Measurements from ENCODE around the gene MRTFB.
"Not testable (repeated sequence)": the region's sequence is repeated elsewhere in the genome, so short reads cannot be mapped to it uniquely, and the experiment has no call there.

Gene MRTFB

GRCh38 chr16:14070877-14071575, at the start of gene MRTFB:
Gene MRTFB, plus strand, starts transcription at chr16:14071319. Its CDS starts 69,288 bp downstream, at chr16:14140607.
- DNase-seq = peak; percentile 56

DNA sequence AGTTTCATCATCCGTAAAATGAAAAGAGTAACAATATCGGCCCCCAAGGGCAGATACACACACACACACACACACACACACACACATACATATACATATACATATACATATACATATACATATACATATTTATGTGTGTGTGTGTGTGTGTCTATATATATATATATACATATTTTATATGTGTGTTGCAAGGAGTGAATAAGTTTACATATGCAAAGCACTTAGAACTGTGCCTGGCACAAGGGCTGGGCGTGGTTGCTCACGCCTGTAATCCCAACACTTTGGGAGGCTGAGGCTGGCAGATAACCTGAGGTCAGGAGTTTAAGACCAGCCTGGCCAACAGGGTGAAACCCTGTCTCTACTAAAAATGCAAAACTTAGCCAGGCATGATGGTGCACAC, 47.6 kb upstream of the MRTFB start:
- DNase-seq = not testable (repeated sequence)

- DNase-seq = peak; percentile 66
These were observed 46.8 kb upstream of the MRTFB start for GRCh38 chr16:14024283-14024682.

GRCh38 chr16:14026572-14027285, 44.4 kb upstream of the MRTFB start:
- DNase-seq = no peak

DNA sequence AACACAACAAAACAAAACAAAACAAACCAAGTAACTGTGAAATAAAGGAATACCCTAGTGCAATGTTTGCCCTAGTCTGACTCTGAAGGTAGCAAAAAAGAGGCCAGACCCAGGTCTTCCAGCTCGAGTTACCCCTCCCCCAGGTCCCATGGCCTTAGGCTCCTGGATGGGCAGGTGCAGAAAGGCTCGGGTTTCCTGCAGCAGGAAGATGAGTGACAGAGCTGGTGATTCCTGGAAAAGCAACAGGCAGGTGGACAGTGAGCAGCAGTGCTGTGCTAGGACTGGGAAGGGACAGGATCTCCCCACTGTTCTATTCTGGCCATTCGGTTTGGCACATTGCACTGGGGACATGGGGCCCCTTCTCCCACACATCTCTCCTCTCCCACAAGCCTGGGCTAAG, 42.9 kb upstream of the MRTFB start:
- DNase-seq = no peak

DNA sequence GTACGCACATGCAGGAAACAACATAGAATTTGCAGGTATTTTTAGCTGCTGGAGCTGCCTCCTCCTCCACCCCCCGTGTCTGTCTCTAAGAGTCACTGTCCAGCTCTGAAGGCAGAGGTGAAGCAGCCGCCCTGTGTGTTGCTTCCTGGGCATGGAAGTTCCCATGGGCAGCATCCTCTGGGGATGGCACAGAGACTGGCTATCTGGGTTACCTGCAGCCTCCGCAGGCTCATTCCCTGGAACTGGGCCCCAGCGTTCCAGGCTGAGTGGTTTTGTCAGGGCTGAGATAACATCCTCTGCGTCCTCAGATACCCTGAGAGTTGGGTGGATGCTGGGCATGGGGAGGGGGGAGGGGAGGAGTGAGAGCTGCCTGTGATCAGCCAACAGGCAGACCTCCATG, 41.5 kb upstream of the MRTFB start:
- DNase-seq = no peak

GRCh38 chr16:14035092-14035491, 36.0 kb upstream of the MRTFB start:
- no peak for DNase-seq

DNA sequence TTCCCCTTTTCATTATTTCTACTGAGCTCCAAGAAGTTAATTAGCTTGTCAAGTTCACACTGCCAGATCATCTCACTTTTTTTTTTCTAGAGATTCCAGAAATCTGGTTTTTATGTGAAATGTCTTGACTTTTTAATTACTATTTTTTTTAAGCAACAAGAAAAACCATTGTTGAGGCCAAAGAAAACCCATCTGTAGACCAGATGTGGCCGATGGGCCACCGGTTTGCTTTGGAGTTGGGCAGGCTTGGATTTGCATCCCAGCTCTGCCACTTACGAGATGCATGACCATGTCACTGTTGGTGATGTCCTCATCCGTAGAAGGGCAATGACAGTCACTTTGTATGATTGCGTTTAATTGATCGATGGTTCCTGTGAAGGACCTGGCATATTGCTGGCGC, 34.2 kb upstream of the MRTFB start:
- DNase-seq = no peak

GRCh38 chr16:14037960-14038359, 33.2 kb upstream of the MRTFB start:
- no peak for DNase-seq

DNA sequence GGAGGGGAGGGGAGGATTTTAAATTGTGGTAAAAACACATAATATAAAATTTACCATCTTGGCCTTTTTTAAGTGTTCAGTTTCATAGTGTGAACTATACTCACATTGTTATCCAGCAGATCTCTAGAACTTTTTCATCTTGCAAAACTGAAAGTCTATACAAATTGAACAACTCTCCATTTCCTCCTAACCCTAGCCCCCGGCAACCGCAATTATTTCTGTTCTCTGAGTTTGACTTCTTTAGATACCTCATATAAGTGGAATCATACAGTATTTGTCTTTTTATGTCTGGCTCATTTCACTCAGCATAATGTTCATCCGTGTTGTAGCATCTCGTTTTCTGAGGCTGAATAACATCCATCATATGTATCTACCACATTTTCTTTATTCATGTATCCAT, 30.0 kb upstream of the MRTFB start:
- no peak for DNase-seq

DNA sequence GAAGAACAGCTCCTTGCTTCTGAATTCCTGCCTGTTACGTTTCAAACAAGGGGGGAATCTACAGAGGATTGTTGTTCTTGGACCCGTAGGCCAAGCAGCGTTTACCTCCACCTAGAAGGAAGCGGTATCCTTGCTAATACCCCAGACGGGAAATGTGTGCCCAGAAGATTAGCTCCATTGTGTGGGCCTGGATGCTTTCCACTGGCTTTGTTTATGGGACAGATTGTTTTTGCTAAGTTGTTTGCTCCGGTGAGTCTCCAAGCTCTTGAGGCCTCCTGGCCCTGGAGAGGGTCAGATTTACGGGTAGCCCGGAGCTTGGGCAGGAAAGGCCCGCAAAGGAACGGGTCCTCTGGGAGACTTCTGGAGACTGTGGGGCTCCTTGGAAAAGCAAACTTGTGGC, 28.4 kb upstream of the MRTFB start:
- DNase-seq = no peak

DNA sequence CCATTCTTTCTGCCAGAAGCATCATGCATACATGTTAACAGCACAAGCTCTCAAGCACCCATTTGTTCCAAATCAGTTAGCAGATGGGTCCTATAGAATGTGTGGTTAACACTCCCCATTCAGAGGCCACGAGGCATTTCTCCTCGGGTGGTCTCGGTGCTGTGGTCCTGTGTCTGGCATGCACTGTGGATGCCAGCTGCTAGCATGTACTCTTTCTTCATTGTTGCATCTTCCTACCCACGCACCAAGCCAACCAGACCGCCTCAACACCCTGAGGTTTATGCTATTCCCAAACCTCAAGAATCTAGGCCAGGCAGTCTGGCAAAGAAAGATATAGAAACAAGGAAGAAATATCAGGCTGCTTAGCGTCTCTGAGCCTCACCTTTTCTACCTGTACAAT, 27.8 kb upstream of the MRTFB start:
- DNase-seq = no peak

- DNase-seq = no peak
These were observed 27.3 kb upstream of the MRTFB start for GRCh38 chr16:14043793-14044192.

DNA sequence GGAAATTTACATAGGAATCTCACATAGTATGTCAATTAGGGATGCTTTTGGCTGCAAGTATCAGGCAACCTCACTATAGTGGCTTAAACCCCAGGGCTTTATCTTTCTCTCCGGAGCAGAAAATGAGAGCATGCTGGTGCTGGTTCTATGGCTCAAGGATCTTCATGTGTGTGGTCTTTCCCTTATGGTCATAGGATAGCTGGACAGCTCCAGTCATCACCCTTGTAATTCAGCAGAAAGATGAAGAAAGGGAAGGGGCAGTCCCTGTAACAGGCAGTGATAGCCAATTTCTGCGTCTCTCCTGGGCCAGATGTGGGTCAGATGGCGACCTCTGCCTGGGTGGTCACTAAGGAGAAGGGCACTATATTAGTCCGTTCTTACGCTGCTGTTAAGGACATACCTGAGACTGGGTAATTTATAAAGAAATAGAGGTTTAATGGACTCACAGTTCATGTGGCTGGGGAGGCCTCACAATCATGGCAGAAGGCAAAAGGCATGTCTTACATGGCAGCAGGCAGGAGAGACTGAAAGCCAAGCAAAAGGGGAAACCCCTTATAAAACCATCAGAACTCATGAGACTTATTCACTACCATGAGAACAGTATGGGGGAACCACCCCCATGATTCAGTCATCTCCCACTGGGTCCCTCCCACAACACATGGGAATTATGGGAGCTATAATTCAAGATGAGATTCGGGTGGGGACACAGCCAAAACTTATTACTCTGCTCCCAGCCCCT, 23.8 kb upstream of the MRTFB start:
- peak; percentile 35 for DNase-seq

GRCh38 chr16:14050291-14051027, 20.7 kb upstream of the MRTFB start:
- no peak for DNase-seq

DNA sequence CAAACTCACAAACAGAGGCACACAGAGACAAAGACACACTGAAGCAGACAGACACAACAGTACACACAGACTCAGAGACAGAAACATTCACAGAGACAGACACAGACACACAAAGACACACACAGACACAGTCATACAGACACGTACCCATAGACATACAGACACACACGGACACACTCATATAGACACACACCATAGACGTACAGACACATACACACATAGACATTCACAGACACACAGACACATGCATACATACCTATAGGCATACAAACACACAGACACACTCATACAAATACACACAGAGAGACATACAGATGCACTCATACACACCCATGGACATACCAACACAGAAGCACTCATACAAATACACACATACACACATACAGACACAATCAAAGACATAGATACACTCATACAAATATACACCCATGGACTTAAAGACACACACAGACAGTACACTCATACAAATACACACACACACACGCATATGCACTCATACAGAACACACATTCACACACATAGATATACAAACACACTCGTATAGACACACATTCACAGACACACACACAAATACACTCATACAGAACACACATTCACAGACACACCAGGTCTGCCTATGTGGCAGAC, 19.9 kb upstream of the MRTFB start:
- DNase-seq = no peak

GRCh38 chr16:14056970-14057369, 14.1 kb upstream of the MRTFB start:
- no peak for DNase-seq

DNA sequence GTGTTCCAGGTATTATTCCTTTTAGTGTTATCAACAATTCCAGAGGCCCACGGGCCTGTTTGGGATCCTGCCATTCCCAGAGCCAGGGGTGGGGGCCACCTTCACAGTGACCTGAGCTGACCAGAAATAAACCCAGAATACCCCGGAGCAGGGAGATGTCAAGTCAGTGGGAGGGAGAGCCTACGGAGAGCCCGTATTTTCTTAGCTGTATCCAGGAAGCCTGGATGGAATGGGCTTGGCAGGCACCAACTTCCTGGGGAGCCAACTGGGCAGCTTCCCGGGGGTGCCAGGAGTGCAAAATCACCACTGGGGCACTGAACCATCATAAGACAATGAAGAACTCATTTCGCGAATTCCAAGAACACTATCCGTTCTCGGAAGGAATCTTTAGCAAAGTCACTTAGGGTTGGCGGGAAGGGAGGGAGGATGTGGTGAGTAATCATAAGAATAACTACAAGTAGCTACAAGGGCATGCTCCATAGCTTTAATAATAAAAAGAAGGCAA, 13.2 kb upstream of the MRTFB start:
- no peak for DNase-seq

- DNase-seq = no peak
These were observed 9.3 kb upstream of the MRTFB start for GRCh38 chr16:14061732-14062259.

GRCh38 chr16:14062261-14062660, 8.9 kb upstream of the MRTFB start:
- no peak for DNase-seq

- DNase-seq = no peak
These were observed 7.2 kb upstream of the MRTFB start for GRCh38 chr16:14063618-14064581.
